Hepatocyte (in vitro differentiated cells): Measurements from ENCODE around the gene ADSS2.

Experiments used
- EZH2 ChIP-seq: fragments of 200-600 bp; sonication (generic); IDR thresholded peaks from 2 replicates; pipeline ENCODE4 v1.6.1; 2016; ENCODE audit warnings: antibody characterized with exemption, mild to moderate bottlenecking, borderline replicate concordance
- EZH2phosphoT487 ChIP-seq: fragments of 200-600 bp; sonication (generic); IDR thresholded peaks from one replicate; pipeline ENCODE4 v1.6.1; 2018; ENCODE audit warnings: antibody characterized with exemption, mild to moderate bottlenecking, low read depth, moderate library complexity; ENCODE audit not compliant: unreplicated experiment, severe bottlenecking
- TF ChIP-seq, protein P1 (sequence below): fragments of 200-600 bp; sonication (generic); IDR thresholded peaks from 2 replicates; pipeline ENCODE4 v1.5.1; 2016; ENCODE audit warnings: antibody characterized with exemption, mild to moderate bottlenecking; ENCODE audit not compliant: poor library complexity

DNA sequence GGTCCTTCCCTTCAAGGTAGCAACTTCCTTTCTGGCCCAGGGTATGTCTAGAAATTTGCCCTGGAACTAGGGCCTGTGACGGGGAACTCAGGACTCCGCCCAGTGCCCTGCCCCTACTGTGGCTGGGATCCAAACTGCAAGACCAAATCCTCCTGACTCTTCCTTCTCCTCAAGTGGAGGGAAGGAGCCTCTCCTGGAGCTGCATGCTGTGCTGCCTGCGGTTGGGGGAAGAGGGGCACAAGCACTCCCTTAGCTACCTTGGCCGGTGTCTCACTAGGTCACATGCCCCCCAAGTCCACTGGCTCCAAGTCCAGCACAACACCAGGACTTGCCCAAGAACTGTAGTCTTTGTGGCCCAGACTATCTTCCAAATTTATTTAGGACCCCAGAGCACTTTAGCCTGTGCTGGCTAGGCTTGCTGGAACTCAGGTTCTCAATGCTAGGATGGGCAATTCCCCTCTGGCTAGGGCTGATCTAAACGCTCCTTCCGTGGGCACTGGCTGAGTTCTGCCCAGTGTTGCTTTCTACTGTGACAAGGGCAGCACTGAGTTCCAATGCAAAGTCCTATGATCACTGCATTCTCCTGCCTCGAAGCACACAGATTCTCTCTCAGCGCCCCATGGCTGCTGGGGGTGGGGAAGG is 12.2 kb downstream of the ADSS2 start:
- TF ChIP-seq, protein P1, sequence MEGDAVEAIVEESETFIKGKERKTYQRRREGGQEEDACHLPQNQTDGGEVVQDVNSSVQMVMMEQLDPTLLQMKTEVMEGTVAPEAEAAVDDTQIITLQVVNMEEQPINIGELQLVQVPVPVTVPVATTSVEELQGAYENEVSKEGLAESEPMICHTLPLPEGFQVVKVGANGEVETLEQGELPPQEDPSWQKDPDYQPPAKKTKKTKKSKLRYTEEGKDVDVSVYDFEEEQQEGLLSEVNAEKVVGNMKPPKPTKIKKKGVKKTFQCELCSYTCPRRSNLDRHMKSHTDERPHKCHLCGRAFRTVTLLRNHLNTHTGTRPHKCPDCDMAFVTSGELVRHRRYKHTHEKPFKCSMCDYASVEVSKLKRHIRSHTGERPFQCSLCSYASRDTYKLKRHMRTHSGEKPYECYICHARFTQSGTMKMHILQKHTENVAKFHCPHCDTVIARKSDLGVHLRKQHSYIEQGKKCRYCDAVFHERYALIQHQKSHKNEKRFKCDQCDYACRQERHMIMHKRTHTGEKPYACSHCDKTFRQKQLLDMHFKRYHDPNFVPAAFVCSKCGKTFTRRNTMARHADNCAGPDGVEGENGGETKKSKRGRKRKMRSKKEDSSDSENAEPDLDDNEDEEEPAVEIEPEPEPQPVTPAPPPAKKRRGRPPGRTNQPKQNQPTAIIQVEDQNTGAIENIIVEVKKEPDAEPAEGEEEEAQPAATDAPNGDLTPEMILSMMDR, result no peak
- TF ChIP-seq EZH2, result no peak
- TF ChIP-seq EZH2phosphoT487, result no peak
